T-helper 1 cell treated with Interleukin-12 subunit alpha and Interleukin-12 subunit beta and Interleukin-4 antibody, amounts not matched to agents 30 ng/mL and 1 ng/mL, for 36 hours (primary cell): ENCODE data around the gene ABLIM3. TPM values are rescaled to one million over a fixed set of nuclear protein-coding genes. Genes with fewer than 3 reads are reported as not detected.

Source experiments
- intact Hi-C: fragments of 100-400 bp; cut with micrococcal nuclease; formaldehyde crosslinking; loops from one replicate; pipeline ENCODE4 v1.15.1; 2024
- total RNA-seq: library from RNA; stranded (reverse); gene quantifications from 2 replicates; pipeline ENCODE4 v1.2.3, GENCODE V29; 2022

ABLIM3 gene
- total RNA-seq: not detected in 2 replicates

DNA sequence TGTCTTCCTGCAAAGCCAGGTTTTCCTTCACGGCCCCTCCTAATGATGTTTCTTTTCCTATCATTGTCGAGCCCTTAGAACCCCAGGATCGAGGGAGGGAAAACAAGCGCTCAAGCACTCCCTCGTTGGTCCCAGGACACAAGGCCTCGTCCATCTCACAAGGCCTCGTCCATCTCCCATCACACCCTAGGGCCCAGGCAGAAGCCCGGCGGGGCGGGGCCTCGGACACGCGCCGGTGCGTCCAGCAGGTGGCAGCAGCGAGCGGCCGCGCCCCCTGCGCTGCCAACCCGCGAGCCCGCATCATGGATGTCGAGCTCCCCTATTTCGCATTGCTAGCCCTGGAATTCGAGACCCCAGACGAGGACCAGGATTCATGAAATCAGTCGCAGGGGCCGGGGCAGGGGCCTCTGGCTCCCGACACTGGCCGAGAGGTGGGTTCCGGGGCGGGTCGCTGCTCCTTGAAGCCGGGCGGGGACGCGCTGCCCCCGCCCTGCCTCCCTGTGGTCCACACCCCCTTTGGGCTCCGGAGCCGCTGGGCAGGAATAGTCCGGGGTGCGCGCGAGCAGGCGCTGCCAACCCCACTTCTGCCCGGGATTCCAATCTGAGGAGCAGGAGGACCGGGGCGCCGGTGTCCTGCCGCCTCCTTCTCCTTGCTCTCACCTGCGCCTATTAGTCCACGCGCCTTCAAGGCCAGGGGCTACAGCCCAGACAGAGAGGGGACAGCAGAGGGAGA lies at the start of gene ABLIM3:
Gene ABLIM3 (plus strand): TSS at position 270 of the 733 bp plus-strand sequence. CDS start 603 bp downstream, outside the sequence.
- intact Hi-C loops: loop anchor here (1.0 kb wide), 6 partner anchors 99 to 423 kb away; no protein-coding TSS in a partner anchor

DNA sequence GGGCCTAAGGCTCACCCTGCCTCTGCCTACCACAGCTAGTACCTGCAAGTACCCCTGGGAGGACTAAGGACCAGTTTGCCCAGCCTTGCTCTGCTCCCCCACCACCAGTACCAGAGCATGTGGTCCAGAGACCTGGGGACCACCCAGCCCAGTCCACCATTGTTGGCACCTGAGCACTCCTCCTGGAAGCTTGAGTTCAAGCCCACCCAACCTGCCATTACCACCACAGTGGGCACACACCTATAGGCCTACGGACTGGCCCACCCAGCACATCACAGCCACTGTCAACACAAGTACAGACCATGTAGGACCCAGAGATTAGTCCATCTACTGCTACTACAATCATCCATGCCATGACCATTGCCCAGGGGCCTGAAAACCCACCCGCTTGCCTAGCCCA lies 47.7 kb upstream of the ABLIM3 start:
- intact Hi-C loops: no loop called here

- intact Hi-C loops: no loop called here
These were observed 46.3 kb upstream of the ABLIM3 start for GRCh38 chr5:149094996-149095395.

DNA sequence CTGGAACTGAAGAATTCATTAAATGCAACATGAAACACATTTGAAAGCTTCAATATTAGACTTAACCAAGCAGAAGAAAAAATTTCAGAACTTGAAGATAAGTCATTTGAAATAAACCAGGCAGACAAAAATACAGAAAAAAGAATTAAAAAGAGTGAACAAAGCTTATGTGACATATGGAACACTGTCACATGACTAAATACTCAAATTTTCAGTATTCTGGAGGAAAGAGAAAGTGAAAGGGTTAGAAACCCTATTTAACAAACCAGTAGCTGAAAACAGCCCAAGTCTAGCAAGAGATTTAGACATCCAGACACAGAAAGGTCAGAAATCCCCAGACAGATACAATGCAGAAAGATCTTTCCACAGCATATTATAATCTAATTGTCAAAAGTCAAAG lies 41.4 kb upstream of the ABLIM3 start:
- intact Hi-C loops: no loop called here

DNA sequence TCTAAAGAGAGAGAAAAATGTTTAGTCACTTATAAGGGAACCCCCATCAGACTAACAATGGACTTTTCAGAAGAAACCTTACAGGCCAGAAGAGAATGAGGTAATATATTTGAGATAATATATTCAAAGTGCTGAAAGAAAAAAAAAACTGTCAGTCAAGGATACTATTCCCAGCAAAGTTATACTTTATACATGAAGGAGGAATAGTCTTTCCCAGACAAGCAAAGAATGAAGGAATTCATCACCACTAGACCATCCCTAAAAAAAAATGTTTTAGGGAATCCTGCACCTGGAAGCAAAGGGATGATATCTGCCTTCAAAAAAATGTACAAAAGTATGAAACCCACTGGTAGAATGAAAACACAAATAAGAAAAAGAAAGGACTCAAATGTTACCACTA lies 41.0 kb upstream of the ABLIM3 start:
- intact Hi-C loops: no loop called here

DNA sequence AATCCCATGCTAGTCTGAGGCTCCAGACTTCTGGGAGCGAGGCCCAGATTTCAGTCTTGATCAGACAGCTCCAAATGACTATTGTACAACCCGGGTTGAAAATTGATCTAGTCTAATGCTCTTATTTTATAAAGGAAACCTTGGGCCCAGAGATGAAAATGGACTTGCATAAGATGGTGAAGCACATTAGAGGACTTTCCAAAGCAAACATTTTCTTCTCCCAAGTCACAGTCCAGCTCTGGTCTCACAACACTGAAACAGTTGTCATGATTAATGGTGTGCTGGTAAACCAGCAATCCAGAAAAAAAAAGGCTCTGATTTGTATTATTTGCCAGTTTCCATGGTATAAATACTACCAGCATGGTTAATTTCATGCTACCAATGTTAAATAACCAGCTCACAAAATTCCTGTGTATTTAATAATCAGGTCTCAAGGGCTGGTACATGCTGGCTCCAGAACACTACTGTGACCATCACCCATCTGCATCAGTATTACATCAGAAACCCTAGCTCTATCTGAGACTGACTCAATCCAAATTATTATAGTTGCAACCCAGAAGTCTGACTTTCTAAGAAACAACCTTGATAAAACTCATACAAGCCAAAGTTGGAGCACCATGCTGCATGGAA lies 32.5 kb upstream of the ABLIM3 start:
- intact Hi-C loops: no loop called here

DNA sequence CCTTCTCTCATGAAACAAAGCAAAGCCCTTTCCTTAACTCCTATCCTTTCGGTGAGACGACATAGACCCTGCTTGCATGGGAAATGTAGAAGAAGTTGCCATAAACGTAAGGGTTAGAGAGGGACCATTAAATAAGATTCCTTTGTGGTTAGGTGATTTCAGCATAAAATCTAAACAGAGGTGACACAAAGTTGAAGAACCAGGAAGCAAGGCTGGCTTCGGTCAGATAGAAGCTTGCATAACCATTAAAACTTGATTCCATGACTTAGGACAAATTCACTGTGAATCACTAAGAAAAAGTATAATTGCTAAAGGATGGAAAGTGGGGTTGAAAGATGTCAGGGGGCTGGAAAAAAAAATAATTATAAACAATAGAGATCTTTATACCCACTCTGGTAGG lies 30.9 kb upstream of the ABLIM3 start:
- intact Hi-C loops: loop anchor here (5.0 to 10.0 kb wide), 2 partner anchors 148 to 286 kb away; partner anchors contain the start of gene ADRB2

- intact Hi-C loops: loop anchor here (1.0 to 10.0 kb wide), 7 partner anchors 78 to 935 kb away; partner anchors contain the start of gene ADRB2
These were observed 27.6 kb upstream of the ABLIM3 start for GRCh38 chr5:149113669-149114068.

- intact Hi-C loops: loop anchor here (1.0 to 10.0 kb wide), 7 partner anchors 79 to 936 kb away; partner anchors contain the start of gene ADRB2
These were observed 26.6 kb upstream of the ABLIM3 start for GRCh38 chr5:149114403-149115312.

- intact Hi-C loops: loop anchor here (10.0 kb wide), 1 partner anchor 293 kb away; the partner anchor contains the start of gene ADRB2
These were observed 23.3 kb upstream of the ABLIM3 start for GRCh38 chr5:149117970-149118369.

DNA sequence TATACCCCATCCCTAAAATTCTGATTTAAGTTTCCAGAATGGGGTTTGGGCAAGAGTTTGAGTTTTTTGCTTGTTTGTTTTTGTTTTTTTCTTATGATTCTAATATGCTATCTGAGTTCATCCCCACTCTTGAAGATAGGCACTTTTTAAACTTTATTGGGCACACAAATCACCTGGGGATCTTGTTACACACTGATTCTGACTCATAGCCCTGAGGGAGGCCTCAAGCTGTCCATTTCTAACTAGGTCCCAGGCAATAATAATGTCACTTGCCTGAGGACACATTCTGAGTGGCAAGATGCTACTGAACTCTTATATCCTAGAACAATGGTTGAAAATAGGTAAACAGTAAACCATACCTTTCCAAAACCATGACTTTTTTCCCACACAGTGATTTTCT lies 22.8 kb upstream of the ABLIM3 start:
- intact Hi-C loops: loop anchor here (10.0 kb wide), 1 partner anchor 294 kb away; the partner anchor contains the start of gene ADRB2

- intact Hi-C loops: no loop called here
These were observed 20.1 kb upstream of the ABLIM3 start for GRCh38 chr5:149121145-149121544.

DNA sequence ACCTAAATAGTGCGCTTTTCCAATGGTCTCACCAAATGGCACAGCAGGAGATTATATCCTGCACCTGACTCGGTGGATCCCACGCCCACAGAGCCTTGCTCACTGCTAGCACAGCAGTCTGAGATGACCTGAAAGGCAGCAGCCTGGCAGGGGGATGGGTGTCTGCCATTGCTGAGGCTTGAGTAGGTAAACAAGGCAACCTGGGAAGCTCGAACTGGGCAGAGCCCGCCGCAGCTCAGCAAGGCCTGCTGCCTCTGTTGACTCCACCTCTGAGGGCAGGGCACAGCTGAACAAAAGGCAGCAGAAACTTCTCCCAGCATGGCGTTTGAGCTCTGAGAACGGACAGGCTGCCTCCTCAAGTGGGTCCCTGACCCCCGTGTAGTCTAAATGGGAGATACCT lies 18.1 kb upstream of the ABLIM3 start:
- intact Hi-C loops: no loop called here

GRCh38 chr5:149125386-149125891 lies 15.9 kb upstream of the ABLIM3 start:
- intact Hi-C loops: no loop called here

DNA sequence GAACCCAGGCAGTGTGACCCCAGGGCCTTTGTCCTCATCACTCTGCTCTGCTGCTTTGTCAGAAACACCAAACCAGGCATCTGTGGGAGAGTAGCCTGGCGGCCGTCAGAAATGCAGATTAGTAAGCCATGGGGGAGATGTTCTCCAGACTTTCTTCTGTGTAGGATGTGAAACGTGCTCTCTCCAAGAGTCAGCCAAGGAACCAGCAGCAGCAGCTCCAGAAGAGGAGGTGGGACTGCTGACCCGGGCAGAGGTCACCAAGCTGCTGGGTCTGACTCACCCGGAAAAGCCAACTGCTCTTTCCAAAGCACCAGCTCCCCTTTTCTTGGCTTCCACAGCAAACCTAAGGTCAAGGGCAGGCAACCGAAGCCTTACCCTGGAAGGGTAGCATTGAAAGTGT lies 14.4 kb upstream of the ABLIM3 start:
- intact Hi-C loops: no loop called here

DNA sequence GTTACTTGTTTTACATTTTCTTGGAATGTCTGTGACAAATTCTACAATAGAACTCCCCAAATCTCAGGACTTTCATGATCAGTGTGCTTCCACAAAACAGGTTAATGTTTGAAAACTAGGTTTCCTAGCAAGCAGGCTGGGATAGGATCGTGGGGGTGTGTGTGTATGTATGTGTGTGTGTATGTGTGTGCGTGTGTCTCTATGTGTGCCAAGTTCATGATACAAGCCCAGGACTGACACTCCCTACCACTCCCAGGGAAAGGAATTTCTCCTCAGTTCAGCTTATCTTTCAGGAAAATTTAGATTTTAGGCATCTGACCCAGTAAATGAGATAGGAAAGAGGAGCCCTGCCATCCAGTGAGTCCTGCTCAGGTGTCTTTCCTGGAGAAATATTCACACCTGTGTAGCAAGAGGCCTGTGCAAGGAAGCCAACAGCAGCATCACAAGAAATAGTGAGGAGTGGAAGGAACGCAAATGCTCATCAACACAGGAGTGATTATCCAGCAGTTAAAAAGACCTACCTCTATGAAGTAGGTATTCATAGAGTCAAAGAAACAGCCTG lies 13.8 kb upstream of the ABLIM3 start:
- intact Hi-C loops: no loop called here

- intact Hi-C loops: no loop called here
These were observed 13.0 kb upstream of the ABLIM3 start for GRCh38 chr5:149128023-149128875.

GRCh38 chr5:149129181-149129580 lies 12.1 kb upstream of the ABLIM3 start:
- intact Hi-C loops: no loop called here

DNA sequence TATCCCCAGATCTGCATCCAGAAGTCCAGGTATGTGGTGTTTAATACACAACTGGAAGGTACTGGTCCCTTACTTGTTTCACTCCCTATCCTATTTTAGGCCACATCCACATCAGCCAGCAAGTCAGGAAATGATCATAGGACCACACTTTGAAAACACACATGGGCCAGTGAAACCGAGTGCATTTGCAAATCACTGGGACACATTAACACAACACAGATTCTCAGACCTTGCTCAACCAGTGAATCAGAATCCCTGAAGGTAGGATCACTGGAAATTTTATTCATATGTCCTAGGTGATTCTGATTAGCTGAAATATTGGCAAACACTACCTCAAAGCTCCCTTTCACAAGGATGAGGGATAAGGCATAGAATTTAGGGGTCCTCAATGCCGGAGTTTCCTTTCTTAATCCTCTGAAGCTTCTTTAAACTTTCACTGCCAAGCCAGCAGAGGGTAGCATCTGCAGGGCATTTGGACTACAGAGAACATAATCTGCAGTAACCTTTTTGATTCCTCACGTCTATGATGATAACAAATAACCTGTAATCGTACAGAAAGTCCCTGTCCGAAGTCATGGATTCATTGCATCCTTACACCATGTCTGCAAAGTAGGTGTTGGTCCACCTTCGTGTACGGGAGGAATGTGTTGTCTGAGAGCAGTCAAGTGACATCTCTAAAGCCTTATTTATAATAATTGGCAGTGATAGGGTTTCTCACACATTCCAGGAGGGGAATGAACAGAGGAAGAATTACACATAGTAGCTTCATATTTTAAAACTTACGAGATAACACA lies 11.0 kb upstream of the ABLIM3 start:
- intact Hi-C loops: no loop called here
